ENCODE measurements around the gene FIGN.

Gene FIGN

GRCh38 chr2:163658556-163658955 lies 77.3 kb downstream of the FIGN start:
- peak; percentile 22 for DNase-seq

GRCh38 chr2:163657281-163657656 lies 78.5 kb downstream of the FIGN start:
- no peak for DNase-seq

GRCh38 chr2:163656622-163657280 lies 79.1 kb downstream of the FIGN start:
- DNase-seq: no peak

GRCh38 chr2:163655667-163656066 lies 80.1 kb downstream of the FIGN start:
- DNase-seq: no peak

GRCh38 chr2:163652751-163653150 lies 83.1 kb downstream of the FIGN start:
- no peak for DNase-seq

- no peak for DNase-seq
These were observed 86.7 kb downstream of the FIGN start for GRCh38 chr2:163649080-163649479.

GRCh38 chr2:163647300-163647699 lies 88.5 kb downstream of the FIGN start:
- DNase-seq: no peak

GRCh38 chr2:163646687-163647086 lies 89.1 kb downstream of the FIGN start:
- DNase-seq: peak; percentile 54

GRCh38 chr2:163644238-163644637 lies 91.6 kb downstream of the FIGN start:
- DNase-seq: no peak

GRCh38 chr2:163641986-163642385 lies 93.8 kb downstream of the FIGN start:
- no peak for DNase-seq

- DNase-seq: no peak
These were observed 95.1 kb downstream of the FIGN start for GRCh38 chr2:163640542-163641193.

GRCh38 chr2:163637871-163638270 lies 97.9 kb downstream of the FIGN start:
- DNase-seq: no peak

- no peak for DNase-seq
These were observed 102.5 kb downstream of the FIGN start for GRCh38 chr2:163633291-163633690.

GRCh38 chr2:163630836-163631235 lies 105.0 kb downstream of the FIGN start:
- no peak for DNase-seq

GRCh38 chr2:163626639-163627109 lies 109.1 kb downstream of the FIGN start:
- DNase-seq: no peak

GRCh38 chr2:163626208-163626607 lies 109.6 kb downstream of the FIGN start:
- no peak for DNase-seq

- no peak for DNase-seq
These were observed 110.2 kb downstream of the FIGN start for GRCh38 chr2:163625632-163626031.

- no peak for DNase-seq
These were observed 114.3 kb downstream of the FIGN start for GRCh38 chr2:163621445-163622004.

- no peak for DNase-seq
These were observed 118.3 kb downstream of the FIGN start for GRCh38 chr2:163617517-163617916.

GRCh38 chr2:163613266-163613731 lies 122.5 kb downstream of the FIGN start:
- DNase-seq: no peak

- DNase-seq: no peak
These were observed 123.5 kb downstream of the FIGN start for GRCh38 chr2:163612332-163612731.

- DNase-seq: no peak
These were observed 124.3 kb downstream of the FIGN start for GRCh38 chr2:163611557-163611906.

GRCh38 chr2:163610817-163611556 lies 124.8 kb downstream of the FIGN start:
- DNase-seq: no peak

- DNase-seq: no peak
These were observed 128.2 kb downstream of the FIGN start for GRCh38 chr2:163607630-163608029.

Data from NCI-H345 (cell line).